Activated CD4-positive, alpha-beta T cell treated with anti-CD3 and anti-CD28 coated beads, Interleukin-2, amount 10 ng/mL, durations not matched to agents 24 days and 14 days (primary cell): ENCODE data around the gene UCMA. TPM values are rescaled to one million over a fixed set of nuclear protein-coding genes. Genes with fewer than 3 reads are reported as not detected.
"Not testable (repeated sequence)": the region's sequence is repeated elsewhere in the genome, so short reads cannot be mapped to it uniquely, and the experiment has no call there.

Experiments
- DNase-seq: peaks from one replicate; pipeline ENCODE4 v3.0.0; 2022
- H3K27ac Mint-ChIP-seq: one replicate; pipeline ENCODE4 v1.8.0; 2022; ENCODE audit warnings: mild to moderate bottlenecking, mixed read lengths
- H3K27me3 Mint-ChIP-seq: one replicate; pipeline ENCODE4 v1.8.0; 2022; ENCODE audit warnings: mixed read lengths
- H3K36me3 Mint-ChIP-seq: one replicate; pipeline ENCODE4 v1.8.0; 2022; ENCODE audit warnings: low read depth, mild to moderate bottlenecking, mixed read lengths
- H3K4me1 Mint-ChIP-seq: one replicate; pipeline ENCODE4 v1.8.0; 2021; ENCODE audit warnings: mixed read lengths
- H3K4me3 Mint-ChIP-seq: one replicate; pipeline ENCODE4 v1.8.0; 2022; ENCODE audit warnings: mild to moderate bottlenecking, moderate library complexity, mixed read lengths
- H3K9me3 Mint-ChIP-seq: one replicate; pipeline ENCODE4 v1.8.0; 2021; ENCODE audit warnings: mixed read lengths
- intact Hi-C: fragments of 100-400 bp; cut with micrococcal nuclease; formaldehyde crosslinking; loops from one replicate; pipeline ENCODE4 v1.15.1; 2023
- total RNA-seq: library from RNA; stranded (reverse); gene quantifications from 2 replicates; pipeline ENCODE4 v1.2.3, GENCODE V29; 2022

Gene UCMA, protein sequence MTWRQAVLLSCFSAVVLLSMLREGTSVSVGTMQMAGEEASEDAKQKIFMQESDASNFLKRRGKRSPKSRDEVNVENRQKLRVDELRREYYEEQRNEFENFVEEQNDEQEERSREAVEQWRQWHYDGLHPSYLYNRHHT
- total RNA-seq, result not detected in 2 replicates

DNA sequence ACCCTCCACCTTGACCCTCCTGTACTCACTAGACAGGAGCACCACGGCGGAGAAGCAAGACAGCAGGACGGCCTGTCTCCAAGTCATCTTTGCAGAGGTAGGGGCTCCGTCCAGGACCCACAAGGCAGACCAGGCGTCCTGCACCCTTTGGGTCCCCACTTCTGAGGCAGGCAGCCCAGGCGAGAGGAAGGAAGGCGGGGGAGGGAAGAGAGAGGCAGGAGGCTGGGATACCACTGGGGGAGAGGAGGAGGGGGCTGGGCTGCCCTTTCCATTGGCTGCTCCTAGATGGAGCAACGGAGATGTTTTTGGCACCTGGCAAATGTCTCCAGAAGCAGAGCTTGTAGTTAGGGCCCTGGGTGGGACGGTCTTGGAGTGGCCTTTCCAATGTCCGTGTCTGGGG, at the start of gene UCMA:
Gene UCMA, minus strand, starts transcription at position 203 of the 400 bp plus-strand sequence. Its CDS starts 116 bp downstream, at position 87.
- intact Hi-C loops, result no loop called here
- H3K4me3 Mint-ChIP-seq, result no peak within 1 kb of the TSS
- DNase-seq, result no peak
- H3K36me3 Mint-ChIP-seq, result no peaks in the 10 kb centered on the region
- no peaks in the 10 kb centered on the region for H3K27me3 Mint-ChIP-seq
- H3K9me3 Mint-ChIP-seq, result no peaks in the 10 kb centered on the region
- no peak within 1 kb of the TSS for H3K27ac Mint-ChIP-seq
- H3K4me1 Mint-ChIP-seq, result no peaks in the 10 kb centered on the region

DNA sequence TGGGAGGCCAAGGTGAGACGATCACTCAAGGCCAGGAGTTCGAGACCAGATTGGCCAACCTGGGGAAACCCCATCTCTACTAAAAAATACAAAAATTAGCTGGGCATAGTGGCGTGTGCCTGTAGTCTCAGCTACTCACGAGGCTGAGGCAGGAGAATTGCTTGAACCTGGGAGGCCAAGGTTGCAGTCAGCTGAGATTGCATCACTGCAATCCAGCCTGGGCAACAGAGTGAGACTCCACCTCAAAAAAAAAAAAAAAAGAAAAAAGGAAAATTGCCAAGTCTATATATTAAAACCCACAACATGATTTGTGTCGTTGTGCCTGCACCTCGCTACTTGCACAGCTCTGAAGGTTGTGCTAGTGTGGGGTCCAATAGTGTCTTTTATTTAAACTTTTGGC, 48.2 kb upstream of the UCMA start:
- H3K36me3 Mint-ChIP-seq, H3K4me3 Mint-ChIP-seq, intact Hi-C loops, H3K9me3 Mint-ChIP-seq, H3K27me3 Mint-ChIP-seq, DNase-seq, H3K27ac Mint-ChIP-seq, H3K4me1 Mint-ChIP-seq: not testable (repeated sequence)

DNA sequence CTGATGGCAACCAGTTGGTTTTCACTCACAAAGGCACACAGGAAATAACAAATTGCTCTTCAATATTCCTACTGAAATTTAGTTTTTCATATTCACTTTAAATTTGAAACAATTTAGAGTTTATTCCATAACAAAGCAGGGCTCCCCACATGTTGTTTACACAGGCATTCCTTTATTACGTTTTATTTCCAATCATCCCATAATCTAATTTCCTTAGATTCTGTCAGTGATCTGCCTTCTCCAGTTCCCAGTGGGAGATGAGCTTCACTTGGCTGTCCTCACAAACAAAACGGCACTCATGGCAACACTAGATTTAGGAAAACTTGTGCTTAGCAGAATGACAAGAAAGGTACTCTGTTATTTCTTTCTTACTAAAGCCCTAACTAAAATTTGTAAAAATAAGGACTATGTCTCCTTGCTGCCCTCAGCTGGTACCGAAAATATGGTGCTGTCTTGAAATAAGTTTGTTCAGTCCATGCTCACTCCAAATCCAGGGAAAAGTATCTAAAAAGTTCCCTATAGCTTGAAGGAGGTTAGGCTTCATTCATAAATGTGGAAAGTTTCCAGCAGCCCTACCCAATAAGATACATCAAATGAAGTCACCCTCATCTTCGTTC, 42.7 kb upstream of the UCMA start:
- no peaks in the 10 kb centered on the region for H3K9me3 Mint-ChIP-seq
- no peak overlapping the region for H3K27ac Mint-ChIP-seq
- no peak overlapping the region for H3K4me3 Mint-ChIP-seq
- intact Hi-C loops, result no loop called here
- DNase-seq, result no peak
- no peaks in the 10 kb centered on the region for H3K27me3 Mint-ChIP-seq
- H3K4me1 Mint-ChIP-seq, result peaks cover under 1% of the 10 kb centered on the region
- H3K36me3 Mint-ChIP-seq, result peaks cover 2% of the 10 kb centered on the region

DNA sequence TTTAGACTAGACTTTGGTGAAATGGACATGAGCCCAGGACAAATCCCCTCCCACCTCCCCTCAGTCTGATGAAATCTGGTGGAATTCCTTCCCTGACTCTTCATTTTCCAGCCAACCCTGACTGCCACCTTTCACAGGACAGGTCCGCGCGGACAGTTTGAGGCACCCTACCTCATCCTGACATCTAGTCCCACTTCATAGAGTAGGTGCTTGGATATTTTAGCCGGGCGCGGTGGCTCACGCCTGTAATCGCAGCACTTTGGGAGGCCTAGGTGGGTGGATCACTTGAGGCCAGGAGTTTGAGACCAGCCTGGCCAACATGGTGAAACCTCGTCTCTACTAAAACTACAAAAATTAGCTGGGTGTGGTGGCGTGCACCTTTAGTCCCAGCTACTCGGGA, 42.0 kb upstream of the UCMA start:
- not testable (repeated sequence) for H3K9me3 Mint-ChIP-seq, H3K36me3 Mint-ChIP-seq

DNA sequence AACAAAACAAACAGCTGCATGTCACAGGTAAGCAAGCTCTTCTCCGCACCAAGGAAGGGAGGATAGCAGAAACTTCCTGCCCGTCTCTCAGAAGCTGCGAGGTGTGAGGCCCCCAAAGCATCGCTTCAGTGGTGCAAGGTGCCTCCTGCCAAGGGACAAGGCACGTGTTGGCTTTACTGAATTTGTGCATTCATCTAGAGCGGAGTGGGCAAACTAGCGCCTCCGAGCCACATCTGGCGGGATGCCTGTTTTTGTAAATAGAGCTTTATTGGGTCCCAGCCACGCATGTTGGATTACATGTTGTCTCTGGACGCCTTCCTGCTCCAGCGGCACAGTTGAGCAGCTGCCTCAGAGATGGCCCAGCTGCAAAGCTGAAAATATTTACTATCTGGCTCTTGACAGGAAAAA, 38.0 kb upstream of the UCMA start:
- intact Hi-C loops, result no loop called here
- Mint-ChIP-seq H3K4me3 (no peak overlapping the region), H3K27ac (no peak overlapping the region), H3K9me3 (no peaks in the 10 kb centered on the region), H3K4me1 (peaks cover 4% of the 10 kb centered on the region), H3K27me3 (no peaks in the 10 kb centered on the region), H3K36me3 (no peaks in the 10 kb centered on the region)
- DNase-seq, result no peak

More for the DNA sequence above, 42.0 kb upstream of the UCMA start:
- DNase-seq, H3K4me3 Mint-ChIP-seq, H3K4me1 Mint-ChIP-seq, H3K27me3 Mint-ChIP-seq, intact Hi-C loops, H3K27ac Mint-ChIP-seq: not testable (repeated sequence)

DNA sequence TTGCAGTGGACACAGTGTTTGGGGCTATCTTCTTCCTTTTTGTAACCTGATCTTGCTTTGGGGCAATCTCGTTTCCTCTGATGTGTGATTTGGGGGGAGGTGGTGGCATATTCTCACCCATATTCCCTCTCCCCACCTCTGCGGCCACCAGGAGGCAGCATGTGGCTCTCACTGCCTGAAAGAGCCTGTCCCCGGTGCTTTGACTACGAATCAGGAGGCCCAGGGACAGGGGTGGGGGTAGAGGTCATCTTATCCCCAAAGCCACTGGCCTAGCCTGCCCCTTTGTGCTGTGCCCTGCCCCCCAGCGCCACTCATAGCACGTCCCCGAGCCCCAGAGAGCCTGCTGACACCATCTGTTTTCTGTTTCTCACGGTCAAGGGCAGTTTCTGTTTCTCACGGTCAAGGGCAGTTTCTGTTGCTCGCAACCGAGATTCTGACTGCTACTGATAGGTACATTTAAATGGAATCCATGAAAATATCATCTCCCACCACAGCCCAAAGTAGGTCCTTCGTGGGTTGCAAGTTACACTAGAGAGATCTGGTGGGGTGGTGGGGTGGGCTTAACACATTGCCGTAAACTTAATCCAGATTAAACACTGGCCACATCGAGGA, 37.5 kb upstream of the UCMA start:
- Mint-ChIP-seq H3K4me3 (no peak overlapping the region), H3K27ac (no peak overlapping the region), H3K9me3 (no peaks in the 10 kb centered on the region), H3K27me3 (no peaks in the 10 kb centered on the region), H3K36me3 (no peaks in the 10 kb centered on the region), H3K4me1 (peaks cover 4% of the 10 kb centered on the region)
- peak; percentile 83 for DNase-seq
- intact Hi-C loops, result no loop called here

DNA sequence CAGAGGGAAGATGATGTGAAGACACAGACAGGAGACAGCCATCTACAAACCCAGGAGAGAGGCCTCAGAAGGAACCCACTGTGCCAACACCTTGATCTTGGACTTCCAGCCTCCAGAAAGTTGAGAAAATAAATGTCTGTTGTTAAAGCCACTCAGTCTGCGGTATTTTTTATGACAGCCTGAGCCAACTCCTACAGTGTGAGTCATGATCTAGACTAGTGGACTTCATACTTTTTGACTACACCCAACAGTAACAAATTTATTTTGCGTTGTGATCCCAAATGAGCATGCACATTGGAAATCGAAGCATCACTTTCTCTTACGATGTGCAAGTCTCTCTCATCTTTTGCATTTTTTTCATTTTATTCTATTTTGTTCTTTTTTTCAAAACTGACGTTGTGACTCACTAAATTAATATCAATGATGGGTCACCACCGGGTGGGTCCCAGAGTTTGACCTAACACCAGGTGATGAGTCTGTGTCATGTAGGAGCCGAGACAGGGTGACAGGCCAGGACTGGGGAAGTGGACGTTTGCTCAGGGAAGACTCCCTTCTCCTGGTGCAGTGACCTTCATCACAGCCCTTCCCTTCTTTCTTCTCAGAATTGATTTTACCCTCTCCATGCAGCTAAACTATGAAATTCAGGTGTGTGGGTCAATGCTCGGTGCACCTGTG, 36.8 kb upstream of the UCMA start:
- intact Hi-C loops, result no loop called here
- Mint-ChIP-seq H3K27ac (no peak overlapping the region), H3K36me3 (no peaks in the 10 kb centered on the region), H3K4me3 (no peak overlapping the region), H3K4me1 (peaks cover 4% of the 10 kb centered on the region), H3K9me3 (no peaks in the 10 kb centered on the region), H3K27me3 (peaks cover 1% of the 10 kb centered on the region)
- no peak for DNase-seq

DNA sequence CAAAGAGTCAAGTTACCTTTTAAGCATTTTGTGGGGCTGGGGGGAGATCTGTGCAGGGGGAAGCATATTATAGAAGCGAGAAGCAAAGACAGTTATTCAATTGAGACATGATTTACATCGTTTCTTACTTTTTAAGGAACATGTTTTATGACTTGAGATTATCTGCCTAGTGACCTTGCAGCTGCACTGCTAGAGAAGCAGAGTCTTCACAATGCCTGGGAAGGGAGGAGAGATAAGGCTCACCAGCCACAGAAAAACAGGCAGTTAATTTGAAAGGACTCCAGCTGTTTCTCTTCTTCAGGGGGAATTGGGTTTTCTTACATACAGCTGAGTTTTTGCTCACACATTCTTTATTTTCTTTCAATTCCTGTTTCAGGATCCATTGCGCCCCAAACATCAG, 34.7 kb upstream of the UCMA start:
- intact Hi-C loops, result no loop called here
- DNase-seq, result no peak
- H3K4me3 Mint-ChIP-seq, result no peak overlapping the region

DNA sequence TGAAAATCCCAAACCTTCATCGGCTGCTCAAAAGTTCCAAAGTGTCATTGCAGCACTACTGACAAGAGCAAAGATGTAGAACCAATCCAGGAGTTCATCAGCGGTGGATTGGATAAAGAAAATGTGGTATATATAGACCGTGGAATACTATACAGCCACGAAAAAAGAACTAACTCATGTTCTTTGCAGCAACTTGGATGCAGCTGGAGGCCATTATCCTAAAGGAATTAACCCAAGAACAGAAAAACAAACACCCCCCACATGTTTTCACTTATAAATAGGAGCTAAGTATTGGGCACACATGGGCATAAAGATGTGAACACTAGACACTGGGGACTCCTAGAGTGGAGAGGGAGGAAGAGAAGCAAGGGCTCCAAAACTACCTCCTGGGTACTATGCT, 34.1 kb upstream of the UCMA start:
- Mint-ChIP-seq H3K27ac (no peak overlapping the region), H3K36me3 (no peaks in the 10 kb centered on the region), H3K9me3 (no peaks in the 10 kb centered on the region), H3K27me3 (peaks cover 9% of the 10 kb centered on the region), H3K4me1 (peaks cover 4% of the 10 kb centered on the region), H3K4me3 (no peak overlapping the region)
- intact Hi-C loops, result no loop called here
- no peak for DNase-seq

More for the DNA sequence above, 34.7 kb upstream of the UCMA start:
- peaks cover 4% of the 10 kb centered on the region for H3K27me3 Mint-ChIP-seq
- no peaks in the 10 kb centered on the region for H3K36me3 Mint-ChIP-seq
- H3K4me1 Mint-ChIP-seq, result peaks cover 4% of the 10 kb centered on the region
- no peak overlapping the region for H3K27ac Mint-ChIP-seq
- H3K9me3 Mint-ChIP-seq, result no peaks in the 10 kb centered on the region

DNA sequence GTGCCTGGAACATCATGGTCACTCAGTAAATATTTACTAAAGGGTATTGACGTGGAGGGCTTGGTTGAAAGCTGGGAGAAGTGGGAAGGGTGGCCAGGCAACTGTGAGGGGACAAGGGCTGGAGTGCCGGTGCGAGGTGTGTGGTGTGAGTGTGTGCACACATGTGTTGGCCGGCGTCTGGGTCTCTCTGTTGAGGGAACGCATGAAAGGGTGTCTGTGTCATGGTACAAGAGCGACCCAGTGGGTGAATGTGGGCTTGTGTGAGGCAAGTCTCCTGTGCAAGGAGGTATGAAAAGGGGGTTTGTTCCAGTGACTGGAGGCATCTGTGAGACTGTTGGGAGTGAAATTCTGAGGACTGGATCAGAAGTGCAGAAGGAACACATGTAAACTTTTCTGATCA, 29.4 kb upstream of the UCMA start:
- intact Hi-C loops, result no loop called here
- Mint-ChIP-seq H3K9me3 (peaks cover 3% of the 10 kb centered on the region), H3K36me3 (no peaks in the 10 kb centered on the region)

DNA sequence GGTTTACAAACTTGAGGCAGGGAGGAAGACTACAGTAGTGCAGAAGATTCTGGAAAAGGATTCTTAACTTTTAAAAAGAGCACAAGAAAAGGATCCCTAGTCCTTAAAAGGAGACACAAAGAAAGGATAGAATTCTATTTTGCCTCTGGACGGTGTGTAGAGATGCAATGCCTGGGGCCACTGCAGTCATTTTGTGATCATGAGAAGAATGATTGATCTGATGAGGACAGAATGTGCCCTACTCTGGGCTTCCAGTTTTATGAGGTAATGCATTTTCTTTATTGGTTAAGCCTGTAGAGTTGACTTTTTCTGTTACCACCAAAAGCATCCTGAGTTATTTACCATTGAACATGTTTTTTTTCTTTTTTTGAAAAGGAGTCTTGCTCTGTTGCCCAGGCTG, 28.3 kb upstream of the UCMA start:
- H3K4me3 Mint-ChIP-seq, result no peak overlapping the region
- DNase-seq, result no peak
- H3K27ac Mint-ChIP-seq, result no peak overlapping the region
- peaks cover 2% of the 10 kb centered on the region for H3K4me1 Mint-ChIP-seq
- H3K27me3 Mint-ChIP-seq, result peaks cover 12% of the 10 kb centered on the region
- intact Hi-C loops, result no loop called here
- H3K36me3 Mint-ChIP-seq, result no peaks in the 10 kb centered on the region
- peaks cover 3% of the 10 kb centered on the region for H3K9me3 Mint-ChIP-seq

More for the DNA sequence above, 29.4 kb upstream of the UCMA start:
- DNase-seq, result no peak
- H3K4me1 Mint-ChIP-seq, result no peaks in the 10 kb centered on the region
- H3K27me3 Mint-ChIP-seq, result peaks cover 12% of the 10 kb centered on the region
- no peak overlapping the region for H3K27ac Mint-ChIP-seq
- no peak overlapping the region for H3K4me3 Mint-ChIP-seq

DNA sequence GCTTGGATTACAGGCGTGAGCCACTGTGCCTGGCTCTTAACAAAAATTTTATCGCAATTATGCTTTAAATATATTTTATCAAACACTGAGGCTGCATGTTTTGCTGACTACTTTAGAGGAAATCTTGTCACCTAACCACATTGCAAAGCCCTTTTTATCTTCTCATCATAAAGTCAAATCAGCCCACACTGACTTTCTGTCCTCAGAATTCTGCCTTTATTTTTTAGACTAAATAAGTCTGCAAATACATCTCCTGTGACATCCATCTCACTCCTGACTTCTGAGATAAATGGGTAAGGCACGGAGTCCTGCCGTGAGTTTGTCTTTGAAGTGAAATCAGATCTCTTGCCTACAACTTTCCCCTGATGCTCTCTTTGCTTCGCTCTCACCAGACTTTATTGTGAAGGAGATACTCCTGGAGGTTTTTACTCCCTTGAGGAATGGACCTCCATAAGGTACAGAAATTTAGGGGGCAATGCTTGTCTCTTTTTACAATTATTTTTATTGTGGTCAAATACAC, 23.5 kb upstream of the UCMA start:
- DNase-seq, result no peak
- Mint-ChIP-seq H3K27ac (no peak overlapping the region), H3K27me3 (peaks cover 12% of the 10 kb centered on the region), H3K36me3 (no peaks in the 10 kb centered on the region), H3K9me3 (peaks cover 3% of the 10 kb centered on the region), H3K4me3 (no peak overlapping the region), H3K4me1 (peaks cover 2% of the 10 kb centered on the region)
- intact Hi-C loops, result no loop called here

DNA sequence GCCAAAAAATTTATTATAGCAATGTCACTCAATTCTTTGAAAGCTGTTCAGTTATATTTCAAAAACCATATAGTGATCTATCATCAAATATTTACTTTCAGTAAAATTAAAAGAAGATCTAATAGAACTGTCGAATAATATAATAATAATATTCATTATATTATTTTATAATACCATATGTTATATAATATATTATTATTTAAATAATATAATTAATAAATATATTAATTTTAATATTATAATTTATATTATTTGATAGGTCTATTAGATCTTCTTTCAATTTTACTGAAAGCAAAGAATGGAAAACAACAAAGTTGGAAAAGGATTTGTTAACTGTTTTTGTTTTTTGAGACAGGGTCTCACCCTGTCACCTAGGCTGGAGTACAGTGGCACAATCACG, 22.5 kb upstream of the UCMA start:
- Mint-ChIP-seq H3K9me3 (peaks cover 3% of the 10 kb centered on the region), H3K27ac (no peak overlapping the region), H3K27me3 (peaks cover 12% of the 10 kb centered on the region), H3K4me1 (peaks cover 2% of the 10 kb centered on the region), H3K36me3 (no peaks in the 10 kb centered on the region), H3K4me3 (no peak overlapping the region)
- no peak for DNase-seq
- intact Hi-C loops, result no loop called here

DNA sequence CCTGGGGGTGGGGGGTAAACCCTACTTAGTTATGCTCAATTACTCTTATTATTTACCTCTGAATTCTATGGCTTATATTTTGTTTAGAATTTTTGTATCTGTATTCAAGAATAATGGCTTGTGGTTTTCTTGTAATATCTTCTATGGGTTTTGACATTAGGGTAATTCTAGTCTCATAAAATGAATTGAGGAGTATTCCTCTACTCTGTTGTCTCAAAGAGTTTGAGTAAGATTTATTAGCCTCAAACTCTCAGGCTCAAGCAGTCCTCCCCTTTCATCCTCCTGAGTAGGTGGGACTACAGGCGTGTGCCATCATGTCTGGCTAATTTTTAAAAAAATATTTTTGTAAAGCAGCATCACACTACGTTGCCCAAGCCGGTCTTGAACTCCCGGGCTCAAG, 19.6 kb upstream of the UCMA start:
- no peak for DNase-seq
- H3K27me3 Mint-ChIP-seq, result peaks cover 15% of the 10 kb centered on the region
- H3K27ac Mint-ChIP-seq, result no peak overlapping the region
- H3K4me3 Mint-ChIP-seq, result no peak overlapping the region
- peaks cover 2% of the 10 kb centered on the region for H3K4me1 Mint-ChIP-seq
- no peaks in the 10 kb centered on the region for H3K36me3 Mint-ChIP-seq
- intact Hi-C loops, result no loop called here
- H3K9me3 Mint-ChIP-seq, result no peaks in the 10 kb centered on the region
